Esophagus muscularis mucosa (tissue), 4 donors: ENCODE data around the gene MME. TPM values are rescaled to one million over a fixed set of nuclear protein-coding genes. Genes with fewer than 3 reads are reported as not detected.

Source experiments
- DNase-seq: peaks from one replicate; pipeline ENCODE4 v3.0.0-alpha.2; 2017; ENCODE audit errors: extremely low spot score
- H3K27ac ChIP-seq, 4 donors: fragments of 200-600 bp; sonication (generic); replicated peaks in 1 of 4; 1 replicate in 3 of 4; 2 replicates in 1 of 4; pipeline ENCODE4 v1.5.1; 2016 to 2019; ENCODE audit warnings: mild to moderate bottlenecking in 1 of 4
- H3K27me3 ChIP-seq, 4 donors: fragments of 200-600 bp; sonication (generic); one replicate each; pipeline versions ENCODE4 v1.5.1 to v1.6.0; 2016 to 2019
- H3K36me3 ChIP-seq, 4 donors: fragments of 200-600 bp; sonication (generic); one replicate each; pipeline ENCODE4 v1.5.1; 2016 to 2019
- H3K4me1 ChIP-seq, 4 donors: fragments of 200-600 bp; sonication (generic); one replicate each; pipeline ENCODE4 v1.5.1; 2016 to 2019
- H3K4me3 ChIP-seq, 4 donors: fragments of 200-600 bp; sonication (generic); 1 replicate in 2 of 4; 2 replicates in 2 of 4; pipeline ENCODE4 v1.5.1; 2016 to 2019; ENCODE audit warnings: mild to moderate bottlenecking in 4 of 4, moderate library complexity in 1 of 4
- H3K9me3 ChIP-seq, 4 donors: fragments of 200-600 bp; sonication (generic); 1 replicate in 3 of 4; 2 replicates in 1 of 4; pipeline ENCODE4 v1.5.1; 2016 to 2019
- EP300 ChIP-seq: sonication (generic); formaldehyde crosslinking; IDR thresholded peaks from one replicate; pipeline ENCODE4 v1.6.1; 2017; ENCODE audit warnings: antibody characterized with exemption
- POLR2A ChIP-seq: fragments of 450-650 bp; IDR thresholded peaks from one replicate; pipeline ENCODE4 v1.6.1; 2017; ENCODE audit warnings: antibody characterized with exemption, moderate library complexity, mild to moderate bottlenecking, low read depth
- POLR2AphosphoS5 ChIP-seq, 2 donors: sonication (generic); formaldehyde crosslinking; IDR thresholded peaks; one replicate each; pipeline ENCODE4 v1.6.1; 2017; ENCODE audit warnings: antibody characterized with exemption in 2 of 2
- WGBS: methylation state at CpG from one replicate; pipeline ENCODE4 v1.1.5; 2018; 5-methylcytosine and 5-hydroxymethylcytosine counted together
- intact Hi-C: fragments of 100-400 bp; cut with DNase I; formaldehyde crosslinking; loops from one replicate; pipeline ENCODE4 v1.15.1; 2023
- total RNA-seq, 4 donors: library from RNA; depleted of rRNA; stranded (reverse); fragments of >200 nt; gene quantifications; one replicate each; pipeline versions ENCODE4 v1.1.0 to v1.2.1, GENCODE V29; 2016
- TF ChIP-seq, protein P1 (sequence below), 3 experiments: fragments of 200-600 bp in 2 of 3; fragments of 450-650 bp in 1 of 3; sonication (generic) in 2 of 3; IDR thresholded peaks; one replicate each; pipeline ENCODE4 v1.5.1; 2017 to 2019; ENCODE audit warnings: antibody characterized with exemption in 3 of 3, mild to moderate bottlenecking in 2 of 3, moderate library complexity in 1 of 3

Gene MME
- total RNA-seq, 4 donors from 2014 or later, result 1.7 to 6.5 (median 4.5) TPM

DNA sequence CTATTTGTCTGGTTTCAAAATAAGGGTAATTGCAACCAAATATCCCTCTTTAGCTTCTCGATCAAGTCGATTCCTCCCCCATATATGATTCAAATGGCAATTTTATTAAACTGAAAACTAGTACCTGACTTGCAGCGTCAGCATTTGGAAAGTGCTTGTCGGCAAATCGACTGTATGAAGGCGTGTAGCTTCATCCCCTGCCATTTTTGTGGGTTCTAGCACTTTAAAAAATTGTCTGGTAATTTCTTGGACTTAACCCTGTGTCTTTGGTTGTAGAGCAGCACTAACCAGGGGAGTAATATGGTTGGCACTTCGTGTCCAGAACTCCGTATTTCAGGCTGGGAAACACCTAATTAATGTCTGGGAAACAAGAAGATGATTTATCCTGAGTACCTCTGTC, 573 bp downstream of the MME start:
- DNase-seq, result no peak
- intact Hi-C loops, result no loop called here
- H3K27me3 ChIP-seq, result peaks cover 0 to 46% (median 15%) of the 10 kb centered on the region in 4 donors
- WGBS, result 55% methylated on average over 8 of the region's 8 CpGs
- H3K4me1 ChIP-seq, result peaks cover 20 to 24% (median 22%) of the 10 kb centered on the region in 4 donors
- H3K9me3 ChIP-seq, result no peaks in the 10 kb centered on the region
- peak overlapping the region; percentile 55 to 64 (median 56) for H3K4me3 ChIP-seq
- TF ChIP-seq, protein P1, sequence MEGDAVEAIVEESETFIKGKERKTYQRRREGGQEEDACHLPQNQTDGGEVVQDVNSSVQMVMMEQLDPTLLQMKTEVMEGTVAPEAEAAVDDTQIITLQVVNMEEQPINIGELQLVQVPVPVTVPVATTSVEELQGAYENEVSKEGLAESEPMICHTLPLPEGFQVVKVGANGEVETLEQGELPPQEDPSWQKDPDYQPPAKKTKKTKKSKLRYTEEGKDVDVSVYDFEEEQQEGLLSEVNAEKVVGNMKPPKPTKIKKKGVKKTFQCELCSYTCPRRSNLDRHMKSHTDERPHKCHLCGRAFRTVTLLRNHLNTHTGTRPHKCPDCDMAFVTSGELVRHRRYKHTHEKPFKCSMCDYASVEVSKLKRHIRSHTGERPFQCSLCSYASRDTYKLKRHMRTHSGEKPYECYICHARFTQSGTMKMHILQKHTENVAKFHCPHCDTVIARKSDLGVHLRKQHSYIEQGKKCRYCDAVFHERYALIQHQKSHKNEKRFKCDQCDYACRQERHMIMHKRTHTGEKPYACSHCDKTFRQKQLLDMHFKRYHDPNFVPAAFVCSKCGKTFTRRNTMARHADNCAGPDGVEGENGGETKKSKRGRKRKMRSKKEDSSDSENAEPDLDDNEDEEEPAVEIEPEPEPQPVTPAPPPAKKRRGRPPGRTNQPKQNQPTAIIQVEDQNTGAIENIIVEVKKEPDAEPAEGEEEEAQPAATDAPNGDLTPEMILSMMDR (IDR thresholded peaks at IDR 0.05), result no peak
- TF ChIP-seq EP300, result no peak
- no peak for TF ChIP-seq POLR2A
- TF ChIP-seq POLR2AphosphoS5 (IDR thresholded peaks at IDR 0.05), result no peak
- no peaks in the 10 kb centered on the region for H3K36me3 ChIP-seq
- no peak overlapping the region for H3K27ac ChIP-seq

DNA sequence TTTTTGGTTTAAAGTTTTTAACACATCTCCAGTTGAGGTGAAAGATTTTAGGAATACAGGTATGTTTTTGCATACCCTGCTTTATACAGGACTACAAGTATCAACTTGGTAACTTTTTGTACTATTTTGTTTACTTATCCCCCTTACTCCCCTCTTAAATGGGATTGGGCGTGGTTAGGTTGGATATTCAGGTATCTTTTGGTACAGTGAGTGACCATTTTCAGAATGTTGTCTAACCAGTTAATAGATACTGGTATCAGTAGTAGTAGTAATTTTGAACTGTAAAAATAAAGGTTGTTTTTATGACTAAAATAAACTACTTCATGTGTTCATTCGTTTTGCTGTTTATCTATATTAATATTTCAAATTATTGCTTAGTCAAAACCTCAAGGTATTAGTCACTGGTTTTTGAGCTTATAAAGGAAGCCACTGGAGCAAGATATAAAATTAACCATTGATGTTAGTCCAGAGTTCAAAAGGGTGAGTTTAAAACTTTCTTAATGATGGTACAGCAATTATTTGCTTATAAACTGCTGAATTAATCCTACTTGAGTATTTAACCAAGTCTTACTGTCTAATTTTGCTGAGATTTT, 3.3 kb downstream of the MME start:
- intact Hi-C loops, result no loop called here
- no peak overlapping the region for H3K27ac ChIP-seq
- WGBS, result 76% methylated on average over 2 of the region's 2 CpGs

DNA sequence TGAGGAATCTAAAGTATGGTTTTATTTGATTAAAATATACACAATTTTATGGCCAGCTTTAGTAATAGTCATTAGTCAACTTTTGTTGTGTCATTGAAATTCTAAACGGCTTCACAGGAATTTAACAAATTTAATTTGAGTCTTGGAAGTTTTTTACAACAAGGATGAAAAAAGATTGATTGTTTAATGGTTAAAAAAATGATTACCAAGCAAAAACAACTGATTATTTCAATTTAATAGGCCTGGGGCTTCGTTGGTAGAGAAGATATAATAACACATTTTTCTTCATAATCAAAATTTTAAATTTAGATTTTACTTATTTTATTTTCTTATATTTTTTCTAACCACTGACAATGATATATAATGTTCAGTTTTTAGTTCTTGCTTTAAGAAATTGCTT, 4.4 kb downstream of the MME start:
- peaks cover 11 to 13% (median 12%) of the 10 kb centered on the region in 4 donors for H3K4me1 ChIP-seq
- no peak for TF ChIP-seq POLR2A
- TF ChIP-seq, protein P1 (IDR thresholded peaks at IDR 0.05), result no peak
- no peak for TF ChIP-seq POLR2AphosphoS5 (IDR thresholded peaks at IDR 0.05)
- TF ChIP-seq EP300, result no peak
- no peaks in the 10 kb centered on the region for H3K36me3 ChIP-seq
- H3K27ac ChIP-seq, result no peak overlapping the region
- WGBS, result 36% methylated on average over 2 of the region's 2 CpGs
- peaks cover 0 to 29% (median 7%) of the 10 kb centered on the region in 4 donors for H3K27me3 ChIP-seq
- H3K9me3 ChIP-seq, result no peaks in the 10 kb centered on the region
- no peak for DNase-seq
- no peak overlapping the region for H3K4me3 ChIP-seq
- intact Hi-C loops, result no loop called here

More for the DNA sequence above, 3.3 kb downstream of the MME start:
- H3K4me3 ChIP-seq, result no peak overlapping the region
- peaks cover 0 to 41% (median 13%) of the 10 kb centered on the region in 4 donors for H3K27me3 ChIP-seq
- H3K36me3 ChIP-seq, result no peaks in the 10 kb centered on the region
- DNase-seq, result no peak
- peaks cover 20 to 24% (median 22%) of the 10 kb centered on the region in 4 donors for H3K4me1 ChIP-seq
- no peaks in the 10 kb centered on the region for H3K9me3 ChIP-seq
- no peak for TF ChIP-seq POLR2A

DNA sequence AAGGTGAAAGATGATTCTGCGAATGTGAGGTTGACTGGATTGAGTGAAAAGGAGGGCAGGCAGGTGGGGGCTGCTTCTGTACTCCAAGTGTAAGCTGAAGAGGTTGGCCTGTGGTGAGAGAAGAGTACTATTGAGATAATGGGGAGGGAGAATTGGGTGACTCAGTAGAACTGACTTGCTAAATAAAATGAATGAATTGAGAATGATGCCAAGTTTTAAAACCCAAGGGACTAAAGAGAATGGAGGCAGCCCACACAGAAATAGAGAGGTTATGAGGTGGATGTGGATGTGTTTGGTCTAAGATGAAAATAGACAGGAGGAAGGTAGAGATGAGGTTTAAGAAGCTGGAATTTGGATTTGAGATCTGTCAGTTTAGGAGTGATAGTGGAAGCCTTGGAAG, 5.9 kb downstream of the MME start:
- WGBS, result 97% methylated on average over 1 of the region's 1 CpG
- no peak for DNase-seq
- Histone ChIP-seq H3K4me1 (no peaks in the 10 kb centered on the region), H3K36me3 (no peaks in the 10 kb centered on the region), H3K27me3 (peaks cover 0 to 16% (median 0%) of the 10 kb centered on the region in 4 donors), H3K27ac (no peak overlapping the region), H3K9me3 (no peaks in the 10 kb centered on the region), H3K4me3 (no peak overlapping the region)
- intact Hi-C loops, result no loop called here
- TF ChIP-seq, protein P1 (IDR thresholded peaks at IDR 0.05), result no peak
- TF ChIP-seq EP300 (no peak), POLR2AphosphoS5 (IDR thresholded peaks at IDR 0.05) (no peak), POLR2A (no peak)

DNA sequence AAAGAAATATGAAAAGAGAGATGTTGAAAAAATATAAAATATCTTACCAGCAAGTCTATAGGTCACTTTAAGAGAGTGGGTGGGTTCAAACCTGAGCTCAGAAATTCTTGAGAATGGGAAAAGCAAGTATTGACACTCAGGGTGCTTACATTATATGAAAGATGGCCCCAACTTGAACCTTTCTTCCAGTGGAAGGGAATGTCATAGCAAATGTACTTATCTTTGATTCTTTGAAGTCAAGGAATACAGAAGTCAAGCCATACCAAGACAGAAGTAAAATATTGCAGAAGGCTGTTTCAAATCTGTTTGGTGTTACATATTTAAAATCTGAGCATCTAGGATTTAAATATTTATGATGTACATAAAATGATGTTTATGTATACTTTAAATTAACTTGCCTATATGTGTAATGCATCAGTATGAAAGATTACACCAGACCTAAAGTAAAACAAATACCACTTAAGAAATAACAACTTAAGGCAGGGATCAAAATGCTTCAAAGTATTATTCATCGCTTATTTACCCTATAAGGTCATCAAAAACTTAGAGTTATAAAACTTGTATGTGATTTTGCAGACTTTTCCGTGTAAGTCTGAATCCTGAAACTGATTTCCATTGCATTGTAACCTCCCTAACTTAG, 8.7 kb downstream of the MME start:
- TF ChIP-seq EP300, result no peak
- no peak for TF ChIP-seq POLR2AphosphoS5 (IDR thresholded peaks at IDR 0.05)
- intact Hi-C loops, result no loop called here
- DNase-seq, result no peak
- Histone ChIP-seq H3K4me3 (no peak overlapping the region), H3K27me3 (peaks cover 0 to 6% (median 0%) of the 10 kb centered on the region in 4 donors), H3K36me3 (no peaks in the 10 kb centered on the region), H3K4me1 (no peaks in the 10 kb centered on the region), H3K27ac (no peak overlapping the region), H3K9me3 (no peaks in the 10 kb centered on the region)
- 83% methylated on average over 2 of the region's 2 CpGs for WGBS
